GM13976 (cell line): ENCODE results near the gene IPO11.

ENCODE experiments used
- DNase-seq: peaks from one replicate; pipeline ENCODE4 v3.0.0; 2012; ENCODE audit warnings: low spot score
- CTCF ChIP-seq: IDR thresholded peaks from 2 replicates; pipeline ENCODE4 v1.5.1; 2012; ENCODE audit warnings: borderline replicate concordance, mild to moderate bottlenecking; ENCODE audit not compliant: insufficient read depth; ENCODE audit errors: extremely low read depth, missing control alignments, control extremely low read depth
- in situ Hi-C: fragments of 300-500 bp; cut with MboI; formaldehyde crosslinking; loops from one replicate; pipeline ENCODE4 v1.12.0; 2022; ENCODE audit warnings: low sequenced_read_pairs, mixed read lengths, inconsistent platforms; ENCODE audit not compliant: unreplicated experiment

Gene IPO11

GRCh38 chr5:62403411-62404250, 8.9 kb upstream of the IPO11 start, which contains the start of gene DIMT1:
Gene DIMT1, minus strand, starts transcription at chr5:62403905. Its CDS starts 133 bp downstream, at chr5:62403772.
- no peak for TF ChIP-seq CTCF
- DNase-seq = peak; percentile 96
- in situ Hi-C loops = no loop called here

GRCh38 chr5:62413711-62414110, 1.1 kb downstream of the IPO11 start:
- TF ChIP-seq CTCF = no peak
- no peak for DNase-seq
- in situ Hi-C loops = no loop called here

GRCh38 chr5:62418462-62419076, 6.0 kb downstream of the IPO11 start:
- in situ Hi-C loops = no loop called here
- no peak for DNase-seq

GRCh38 chr5:62419609-62420008, 7.0 kb downstream of the IPO11 start:
- no peak for TF ChIP-seq CTCF
- DNase-seq = no peak
- in situ Hi-C loops = no loop called here

More at GRCh38 chr5:62418462-62419076, 6.0 kb downstream of the IPO11 start:
- TF ChIP-seq CTCF = no peak

GRCh38 chr5:62421414-62421813, 8.9 kb downstream of the IPO11 start:
- in situ Hi-C loops = no loop called here
- no peak for TF ChIP-seq CTCF
- no peak for DNase-seq

- in situ Hi-C loops = no loop called here
- no peak for DNase-seq
- no peak for TF ChIP-seq CTCF
These were observed 12.2 kb downstream of the IPO11 start for GRCh38 chr5:62424763-62425162.
